GM23338 (cell line): Measurements from ENCODE around the gene SPIRE1. TPM values are rescaled to one million over a fixed set of nuclear protein-coding genes. Genes with fewer than 3 reads are reported as not detected.

Experiments
- CREB1 ChIP-seq: fragments of 250-450 bp; sonication (Bioruptor Pico); IDR thresholded peaks from 2 replicates; pipeline ENCODE4 v1.5.0; 2020; ENCODE audit warnings: low read depth, mild to moderate bottlenecking, moderate library complexity
- EZH2 ChIP-seq: fragments of 200-600 bp; sonication (generic); IDR thresholded peaks from one replicate; pipeline ENCODE4 v1.8.0; 2017; ENCODE audit warnings: antibody characterized with exemption, mild to moderate bottlenecking, low read depth; ENCODE audit not compliant: unreplicated experiment
- NANOG ChIP-seq: IDR thresholded peaks from 2 replicates; pipeline ENCODE4 v1.6.1; 2016; ENCODE audit warnings: antibody characterized with exemption, borderline replicate concordance
- POLR2AphosphoS5 ChIP-seq: IDR thresholded peaks from 2 replicates; pipeline ENCODE4 v1.6.1; 2016; ENCODE audit warnings: antibody characterized with exemption, low read depth
- ZNF331 ChIP-seq: fragments of 250-450 bp; sonication (Bioruptor Pico); IDR thresholded peaks from 2 replicates; pipeline ENCODE4 v1.5.0; 2020; ENCODE audit warnings: low read depth, mild to moderate bottlenecking, moderate library complexity
- polyA plus RNA-seq: library from polyadenylated mRNA; unstranded; fragments of >200 nt; fragmentation: Nextera tagmentation; extraction: Ambion mirVana; gene quantifications from 2 replicates; pipeline ENCODE4 v1.2.1, GENCODE V29; 2016
- total RNA-seq: library from RNA; depleted of rRNA; stranded (reverse); fragments of >200 nt; shearing (Covaris generic); gene quantifications from 2 replicates; pipeline ENCODE4 v1.2.3, GENCODE V29; 2014
- TF ChIP-seq, protein P1 (sequence below): fragments of 250-450 bp; sonication (Bioruptor Pico); IDR thresholded peaks from 2 replicates; pipeline ENCODE4 v1.5.0; 2020; ENCODE audit warnings: mild to moderate bottlenecking, moderate library complexity
- TF ChIP-seq, protein P2 (sequence below): IDR thresholded peaks from 2 replicates; pipeline ENCODE4 v1.6.1; 2016; ENCODE audit warnings: antibody characterized with exemption
- TF ChIP-seq, protein P3 (sequence below), 2 experiments: fragments of 200-600 bp in 1 of 2; sonication (generic) in 1 of 2; conservative IDR thresholded peaks; 2 replicates each; pipeline versions ENCODE4 v1.5.1 to v1.6.1; 2016 to 2017; ENCODE audit warnings: antibody characterized with exemption in 2 of 2, low read depth in 2 of 2, mild to moderate bottlenecking in 2 of 2, moderate library complexity in 1 of 2

The SPIRE1 gene
- total and polyA plus RNA-seq, 2 experiments from 2014 or later: 2.9 to 15.5 TPM

DNA sequence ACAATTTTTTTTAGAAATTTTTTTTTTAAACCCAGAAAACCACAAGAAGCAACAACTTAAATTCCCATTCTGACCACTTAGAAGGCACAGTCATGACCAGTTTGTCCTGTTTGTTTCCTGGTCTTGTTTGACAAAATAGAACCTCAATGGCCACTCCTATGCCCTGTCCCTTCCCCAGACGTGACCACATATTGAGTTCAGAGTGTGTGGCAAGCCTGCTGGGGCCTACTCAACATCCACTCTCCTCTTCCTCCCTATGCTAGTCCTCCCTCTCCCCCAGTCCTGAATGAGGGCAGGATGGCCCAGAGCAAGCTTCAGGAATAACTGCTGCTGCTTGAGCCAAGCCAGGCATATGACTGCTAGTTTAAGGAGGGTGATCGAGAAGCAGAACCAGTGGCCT lies 160.6 kb downstream of the SPIRE1 start (continued):
- TF ChIP-seq, protein P1, sequence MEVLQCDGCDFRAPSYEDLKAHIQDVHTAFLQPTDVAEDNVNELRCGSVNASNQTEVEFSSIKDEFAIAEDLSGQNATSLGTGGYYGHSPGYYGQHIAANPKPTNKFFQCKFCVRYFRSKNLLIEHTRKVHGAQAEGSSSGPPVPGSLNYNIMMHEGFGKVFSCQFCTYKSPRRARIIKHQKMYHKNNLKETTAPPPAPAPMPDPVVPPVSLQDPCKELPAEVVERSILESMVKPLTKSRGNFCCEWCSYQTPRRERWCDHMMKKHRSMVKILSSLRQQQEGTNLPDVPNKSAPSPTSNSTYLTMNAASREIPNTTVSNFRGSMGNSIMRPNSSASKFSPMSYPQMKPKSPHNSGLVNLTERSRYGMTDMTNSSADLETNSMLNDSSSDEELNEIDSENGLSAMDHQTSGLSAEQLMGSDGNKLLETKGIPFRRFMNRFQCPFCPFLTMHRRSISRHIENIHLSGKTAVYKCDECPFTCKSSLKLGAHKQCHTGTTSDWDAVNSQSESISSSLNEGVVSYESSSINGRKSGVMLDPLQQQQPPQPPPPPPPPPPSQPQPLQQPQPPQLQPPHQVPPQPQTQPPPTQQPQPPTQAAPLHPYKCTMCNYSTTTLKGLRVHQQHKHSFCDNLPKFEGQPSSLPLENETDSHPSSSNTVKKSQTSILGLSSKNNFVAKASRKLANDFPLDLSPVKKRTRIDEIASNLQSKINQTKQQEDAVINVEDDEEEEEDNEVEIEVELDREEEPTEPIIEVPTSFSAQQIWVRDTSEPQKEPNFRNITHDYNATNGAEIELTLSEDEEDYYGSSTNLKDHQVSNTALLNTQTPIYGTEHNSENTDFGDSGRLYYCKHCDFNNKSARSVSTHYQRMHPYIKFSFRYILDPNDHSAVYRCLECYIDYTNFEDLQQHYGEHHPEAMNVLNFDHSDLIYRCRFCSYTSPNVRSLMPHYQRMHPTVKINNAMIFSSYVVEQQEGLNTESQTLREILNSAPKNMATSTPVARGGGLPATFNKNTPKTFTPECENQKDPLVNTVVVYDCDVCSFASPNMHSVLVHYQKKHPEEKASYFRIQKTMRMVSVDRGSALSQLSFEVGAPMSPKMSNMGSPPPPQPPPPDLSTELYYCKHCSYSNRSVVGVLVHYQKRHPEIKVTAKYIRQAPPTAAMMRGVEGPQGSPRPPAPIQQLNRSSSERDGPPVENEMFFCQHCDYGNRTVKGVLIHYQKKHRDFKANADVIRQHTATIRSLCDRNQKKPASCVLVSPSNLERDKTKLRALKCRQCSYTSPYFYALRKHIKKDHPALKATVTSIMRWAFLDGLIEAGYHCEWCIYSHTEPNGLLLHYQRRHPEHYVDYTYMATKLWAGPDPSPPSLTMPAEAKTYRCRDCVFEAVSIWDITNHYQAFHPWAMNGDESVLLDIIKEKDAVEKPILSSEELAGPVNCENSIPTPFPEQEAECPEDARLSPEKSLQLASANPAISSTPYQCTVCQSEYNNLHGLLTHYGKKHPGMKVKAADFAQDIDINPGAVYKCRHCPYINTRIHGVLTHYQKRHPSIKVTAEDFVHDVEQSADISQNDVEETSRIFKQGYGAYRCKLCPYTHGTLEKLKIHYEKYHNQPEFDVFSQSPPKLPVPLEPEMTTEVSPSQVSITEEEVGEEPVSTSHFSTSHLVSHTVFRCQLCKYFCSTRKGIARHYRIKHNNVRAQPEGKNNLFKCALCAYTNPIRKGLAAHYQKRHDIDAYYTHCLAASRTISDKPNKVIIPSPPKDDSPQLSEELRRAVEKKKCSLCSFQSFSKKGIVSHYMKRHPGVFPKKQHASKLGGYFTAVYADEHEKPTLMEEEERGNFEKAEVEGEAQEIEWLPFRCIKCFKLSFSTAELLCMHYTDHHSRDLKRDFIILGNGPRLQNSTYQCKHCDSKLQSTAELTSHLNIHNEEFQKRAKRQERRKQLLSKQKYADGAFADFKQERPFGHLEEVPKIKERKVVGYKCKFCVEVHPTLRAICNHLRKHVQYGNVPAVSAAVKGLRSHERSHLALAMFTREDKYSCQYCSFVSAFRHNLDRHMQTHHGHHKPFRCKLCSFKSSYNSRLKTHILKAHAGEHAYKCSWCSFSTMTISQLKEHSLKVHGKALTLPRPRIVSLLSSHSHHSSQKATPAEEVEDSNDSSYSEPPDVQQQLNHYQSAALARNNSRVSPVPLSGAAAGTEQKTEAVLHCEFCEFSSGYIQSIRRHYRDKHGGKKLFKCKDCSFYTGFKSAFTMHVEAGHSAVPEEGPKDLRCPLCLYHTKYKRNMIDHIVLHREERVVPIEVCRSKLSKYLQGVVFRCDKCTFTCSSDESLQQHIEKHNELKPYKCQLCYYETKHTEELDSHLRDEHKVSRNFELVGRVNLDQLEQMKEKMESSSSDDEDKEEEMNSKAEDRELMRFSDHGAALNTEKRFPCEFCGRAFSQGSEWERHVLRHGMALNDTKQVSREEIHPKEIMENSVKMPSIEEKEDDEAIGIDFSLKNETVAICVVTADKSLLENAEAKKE (CRISPR knock-in tag): no peak
- TF ChIP-seq ZNF331 (CRISPR knock-in tag) (no peak), CREB1 (CRISPR knock-in tag) (no peak), POLR2AphosphoS5 (no peak), NANOG (no peak), EZH2 (no peak)
- TF ChIP-seq, protein P2, sequence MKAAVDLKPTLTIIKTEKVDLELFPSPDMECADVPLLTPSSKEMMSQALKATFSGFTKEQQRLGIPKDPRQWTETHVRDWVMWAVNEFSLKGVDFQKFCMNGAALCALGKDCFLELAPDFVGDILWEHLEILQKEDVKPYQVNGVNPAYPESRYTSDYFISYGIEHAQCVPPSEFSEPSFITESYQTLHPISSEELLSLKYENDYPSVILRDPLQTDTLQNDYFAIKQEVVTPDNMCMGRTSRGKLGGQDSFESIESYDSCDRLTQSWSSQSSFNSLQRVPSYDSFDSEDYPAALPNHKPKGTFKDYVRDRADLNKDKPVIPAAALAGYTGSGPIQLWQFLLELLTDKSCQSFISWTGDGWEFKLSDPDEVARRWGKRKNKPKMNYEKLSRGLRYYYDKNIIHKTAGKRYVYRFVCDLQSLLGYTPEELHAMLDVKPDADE: no peak
- TF ChIP-seq, protein P3, sequence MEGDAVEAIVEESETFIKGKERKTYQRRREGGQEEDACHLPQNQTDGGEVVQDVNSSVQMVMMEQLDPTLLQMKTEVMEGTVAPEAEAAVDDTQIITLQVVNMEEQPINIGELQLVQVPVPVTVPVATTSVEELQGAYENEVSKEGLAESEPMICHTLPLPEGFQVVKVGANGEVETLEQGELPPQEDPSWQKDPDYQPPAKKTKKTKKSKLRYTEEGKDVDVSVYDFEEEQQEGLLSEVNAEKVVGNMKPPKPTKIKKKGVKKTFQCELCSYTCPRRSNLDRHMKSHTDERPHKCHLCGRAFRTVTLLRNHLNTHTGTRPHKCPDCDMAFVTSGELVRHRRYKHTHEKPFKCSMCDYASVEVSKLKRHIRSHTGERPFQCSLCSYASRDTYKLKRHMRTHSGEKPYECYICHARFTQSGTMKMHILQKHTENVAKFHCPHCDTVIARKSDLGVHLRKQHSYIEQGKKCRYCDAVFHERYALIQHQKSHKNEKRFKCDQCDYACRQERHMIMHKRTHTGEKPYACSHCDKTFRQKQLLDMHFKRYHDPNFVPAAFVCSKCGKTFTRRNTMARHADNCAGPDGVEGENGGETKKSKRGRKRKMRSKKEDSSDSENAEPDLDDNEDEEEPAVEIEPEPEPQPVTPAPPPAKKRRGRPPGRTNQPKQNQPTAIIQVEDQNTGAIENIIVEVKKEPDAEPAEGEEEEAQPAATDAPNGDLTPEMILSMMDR (conservative IDR thresholded peaks at IDR 0.05; ENCODE audit: low read depth in 2 of 2): no peak
